ENCODE data around the gene PSEN2.

GRCh38 chr1:226921504-226921903, 51.1 kb downstream of the PSEN2 start:
- TF ChIP-seq CTCF (IDR thresholded peaks at IDR 0.05) (no peak), EZH2 (IDR thresholded peaks at IDR 0.05; ENCODE audit: borderline replicate concordance, insufficient read depth, low read depth, low read length, poor library complexity, severe bottlenecking) (no peak)

All from B cell (primary cell).